OCI-LY1 (cell line): ENCODE results near the gene STK38.

ENCODE experiments used
- H2AFZ ChIP-seq: fragments of 200-600 bp; sonication (generic), shearing (Covaris generic); 2 replicates; pipeline ENCODE4 v1.6.0; 2014; ENCODE audit warnings: antibody characterized with exemption, mild to moderate bottlenecking, low read length
- H3F3A ChIP-seq: fragments of 200-600 bp; sonication (generic), shearing (Covaris generic); 2 replicates; pipeline ENCODE4 v1.6.0; 2014; ENCODE audit warnings: mild to moderate bottlenecking, antibody characterized with exemption, low read length, moderate library complexity; ENCODE audit not compliant: insufficient read depth
- H3K27ac ChIP-seq: fragments of 200-600 bp; sonication (generic); 2 replicates; pipeline ENCODE4 v1.5.1; 2014; ENCODE audit warnings: low read length, mixed run types, mild to moderate bottlenecking, low read depth; ENCODE audit not compliant: poor library complexity, severe bottlenecking
- H3K27me3 ChIP-seq: fragments of 200-600 bp; sonication (generic); 2 replicates; pipeline ENCODE4 v1.6.0; 2014; ENCODE audit warnings: antibody characterized with exemption, mild to moderate bottlenecking, low read length, moderate library complexity; ENCODE audit not compliant: insufficient read depth
- H3K36me3 ChIP-seq: fragments of 200-600 bp; sonication (generic); 2 replicates; pipeline ENCODE4 v1.6.1; 2014; ENCODE audit warnings: mild to moderate bottlenecking, antibody characterized with exemption, low read length, moderate library complexity, mixed read lengths; ENCODE audit not compliant: insufficient read depth
- H3K4me1 ChIP-seq: fragments of 200-600 bp; sonication (generic); 2 replicates; pipeline ENCODE4 v1.5.1; 2014; ENCODE audit warnings: mild to moderate bottlenecking, low read length, moderate library complexity; ENCODE audit not compliant: insufficient read depth, severe bottlenecking
- H3K4me2 ChIP-seq: fragments of 200-600 bp; sonication (generic), shearing (Covaris generic); 2 replicates; pipeline ENCODE4 v1.6.1; 2014; ENCODE audit warnings: low read length
- H3K4me3 ChIP-seq: fragments of 200-600 bp; sonication (generic); 2 replicates; pipeline ENCODE4 v1.5.1; 2014; ENCODE audit warnings: low read length, low read depth, mild to moderate bottlenecking, mixed read lengths; ENCODE audit not compliant: poor library complexity, severe bottlenecking
- H3K79me2 ChIP-seq: fragments of 200-600 bp; shearing (Covaris generic); 2 replicates; pipeline ENCODE4 v1.6.1; 2016; ENCODE audit warnings: mixed run types, low read length, mixed read lengths; ENCODE audit not compliant: insufficient read depth
- H3K9ac ChIP-seq: fragments of 200-600 bp; sonication (generic), shearing (Covaris generic); 2 replicates; pipeline ENCODE4 v1.6.1; 2014; ENCODE audit warnings: mild to moderate bottlenecking, low read length, mixed read lengths
- H3K9me2 ChIP-seq: fragments of 200-600 bp; sonication (generic), shearing (Covaris generic); 2 replicates; pipeline ENCODE4 v1.6.1; 2014; ENCODE audit warnings: low read depth, mild to moderate bottlenecking, low read length, mixed read lengths
- H3K9me3 ChIP-seq: fragments of 200-600 bp; shearing (Covaris generic); 2 replicates; pipeline ENCODE4 v1.6.1; 2014; ENCODE audit warnings: low read length, mixed read lengths
- H4K20me1 ChIP-seq: fragments of 200-600 bp; sonication (generic), shearing (Covaris generic); 2 replicates; pipeline ENCODE4 v1.6.0; 2016; ENCODE audit warnings: mild to moderate bottlenecking, low read length; ENCODE audit not compliant: insufficient read depth
- CTCF ChIP-seq: fragments of 200-600 bp; sonication (generic), shearing (Covaris generic); IDR thresholded peaks from 2 replicates; pipeline ENCODE4 v1.5.1; 2017; ENCODE audit warnings: mild to moderate bottlenecking, antibody characterized with exemption, low read length, moderate library complexity, mixed read lengths
- EZH2 ChIP-seq: fragments of 200-600 bp; sonication (generic), shearing (Covaris generic); IDR thresholded peaks from 2 replicates; pipeline ENCODE4 v1.8.0; 2017; ENCODE audit warnings: borderline replicate concordance, mixed run types, mild to moderate bottlenecking, antibody characterized with exemption, low read length, moderate library complexity, mixed read lengths

The STK38 gene

DNA sequence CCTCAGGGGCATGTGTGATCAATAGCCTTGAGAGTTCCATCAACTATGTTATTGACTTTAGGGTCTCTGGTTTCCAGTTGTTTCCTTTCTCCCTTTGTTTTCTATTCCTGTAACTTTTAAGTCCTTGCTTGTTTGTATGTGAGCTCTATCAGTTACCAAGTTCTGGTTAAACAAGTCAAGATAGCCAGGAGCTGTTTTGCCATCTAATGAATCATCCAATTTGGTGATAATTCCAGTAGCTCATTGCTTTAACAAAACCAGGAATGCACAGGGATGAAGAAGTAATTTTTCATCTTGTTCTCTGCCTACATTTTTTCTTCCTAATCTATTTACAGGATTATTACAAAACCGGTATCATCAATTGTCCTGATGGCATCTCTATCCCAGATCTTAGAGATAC, 68.0 kb downstream of the STK38 start:
- Histone ChIP-seq H2AFZ (no peak overlapping the region), H4K20me1 (no peaks in the 10 kb centered on the region), H3K79me2 (no peaks in the 10 kb centered on the region), H3K27ac (no peak overlapping the region), H3F3A (no peaks in the 10 kb centered on the region; the same call in 1 of the 2 replicates), H3K9me2 (no peaks in the 10 kb centered on the region), H3K4me3 (no peak overlapping the region), H3K4me1 (no peaks in the 10 kb centered on the region), H3K27me3 (no peaks in the 10 kb centered on the region), H3K36me3 (peaks cover 74% of the 10 kb centered on the region), H3K4me2 (no peak overlapping the region), H3K9me3 (no peaks in the 10 kb centered on the region), H3K9ac (no peak overlapping the region)
- TF ChIP-seq CTCF: no peak
- no peak for TF ChIP-seq EZH2

DNA sequence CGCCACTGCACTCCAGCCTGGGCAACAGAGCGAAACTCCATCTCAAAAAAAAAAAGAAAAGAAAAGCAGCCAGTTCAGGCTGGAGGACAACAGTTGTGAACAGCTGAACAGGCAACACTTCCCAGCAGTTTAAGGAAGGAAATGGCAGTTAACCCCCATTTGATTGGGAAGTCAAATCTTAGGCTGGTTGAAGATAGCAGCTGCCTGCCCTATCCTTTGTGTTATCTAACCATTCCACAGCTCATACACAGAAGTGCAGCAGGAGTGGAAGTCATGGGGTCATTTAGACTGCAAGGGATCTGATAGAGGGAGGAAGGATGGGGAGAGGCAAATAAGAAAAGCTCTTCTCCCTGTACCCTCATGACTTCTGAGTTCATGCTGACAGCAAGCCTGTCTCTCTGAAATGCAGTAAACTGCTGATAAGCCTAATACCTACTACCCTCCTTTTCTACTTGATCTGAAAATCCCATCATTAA, 69.2 kb downstream of the STK38 start:
- no peaks in the 10 kb centered on the region; the same call in 1 of the 2 replicates for H3F3A ChIP-seq
- H3K4me3 ChIP-seq: no peak overlapping the region
- H3K4me2 ChIP-seq: no peak overlapping the region
- TF ChIP-seq EZH2: no peak
- no peak for TF ChIP-seq CTCF
- H3K36me3 ChIP-seq: peaks cover 71% of the 10 kb centered on the region
- no peaks in the 10 kb centered on the region for H3K27me3 ChIP-seq
- H4K20me1 ChIP-seq: no peaks in the 10 kb centered on the region
- no peak overlapping the region for H3K27ac ChIP-seq
- no peak overlapping the region for H2AFZ ChIP-seq
- no peaks in the 10 kb centered on the region for H3K4me1 ChIP-seq
- H3K9me2 ChIP-seq: no peaks in the 10 kb centered on the region
- H3K9me3 ChIP-seq: no peaks in the 10 kb centered on the region
- no peaks in the 10 kb centered on the region for H3K79me2 ChIP-seq
- H3K9ac ChIP-seq: no peak overlapping the region

- no peak overlapping the region for H3K4me3 ChIP-seq
- peaks cover 46% of the 10 kb centered on the region for H3K79me2 ChIP-seq
- TF ChIP-seq EZH2 (no peak), CTCF (no peak)
- no peaks in the 10 kb centered on the region for H3K9me2 ChIP-seq
- no peak overlapping the region for H3K27ac ChIP-seq
- no peaks in the 10 kb centered on the region for H3F3A ChIP-seq
- H2AFZ ChIP-seq: no peak overlapping the region
- H3K4me2 ChIP-seq: no peak overlapping the region
- no peak overlapping the region for H3K9ac ChIP-seq
- no peaks in the 10 kb centered on the region for H4K20me1 ChIP-seq
- H3K4me1 ChIP-seq: peaks cover 14% of the 10 kb centered on the region
- H3K27me3 ChIP-seq: no peaks in the 10 kb centered on the region
- no peaks in the 10 kb centered on the region for H3K9me3 ChIP-seq
- H3K36me3 ChIP-seq: peaks cover 42% of the 10 kb centered on the region
Measured at GRCh38 chr6:36469946-36470345, 77.3 kb downstream of the STK38 start.
